Measurements from ENCODE around the gene POLR2F.
A peak's percentile ranks its signal among the peaks of the same experiment; 100 is the strongest.

Gene POLR2F

GRCh38 chr22:37953437-37954179 lies at the start of gene POLR2F, which contains the start of gene C22orf23:
Gene POLR2F, plus strand, starts transcription at chr22:37953699. Its CDS starts 89 bp downstream, at chr22:37953788.
Gene C22orf23, minus strand, starts transcription at chr22:37953601. Its CDS starts 452 bp downstream, at chr22:37953149.
- peak; percentile 97 for DNase-seq

- peak in 1 of 2 donors; percentile 35 for DNase-seq
Observed at GRCh38 chr22:37904572-37905533, 48.6 kb upstream of the POLR2F start.

GRCh38 chr22:37905534-37906363 lies 47.8 kb upstream of the POLR2F start, which contains the start of gene MICALL1:
Gene MICALL1, plus strand, starts transcription at chr22:37906297. Its CDS starts 126 bp downstream, at chr22:37906423.
- DNase-seq: peak; percentile 56 to 63

GRCh38 chr22:37906364-37907008 lies 47.0 kb upstream of the POLR2F start:
- peak in 1 of 2 donors; percentile 35 for DNase-seq

GRCh38 chr22:37907036-37907954 lies 46.2 kb upstream of the POLR2F start:
- DNase-seq: no peak

- no peak for DNase-seq
Observed at GRCh38 chr22:37909766-37910165, 43.7 kb upstream of the POLR2F start.

- no peak for DNase-seq
Observed at GRCh38 chr22:37910890-37911672, 42.4 kb upstream of the POLR2F start.

GRCh38 chr22:37911697-37912096 lies 41.8 kb upstream of the POLR2F start:
- DNase-seq: no peak

- no peak for DNase-seq
Observed at GRCh38 chr22:37912171-37912570, 41.3 kb upstream of the POLR2F start.

- no peak for DNase-seq
Observed at GRCh38 chr22:37913233-37913721, 40.2 kb upstream of the POLR2F start.

GRCh38 chr22:37916311-37916710 lies 37.2 kb upstream of the POLR2F start:
- DNase-seq: no peak

GRCh38 chr22:37917874-37918548 lies 35.5 kb upstream of the POLR2F start:
- no peak for DNase-seq

GRCh38 chr22:37918580-37919270 lies 34.8 kb upstream of the POLR2F start:
- DNase-seq: no peak

GRCh38 chr22:37920126-37920525 lies 33.4 kb upstream of the POLR2F start:
- DNase-seq: no peak

GRCh38 chr22:37922191-37922590 lies 31.3 kb upstream of the POLR2F start:
- no peak for DNase-seq

- no peak for DNase-seq
Observed at GRCh38 chr22:37923927-37924326, 29.6 kb upstream of the POLR2F start.

GRCh38 chr22:37924386-37925065 lies 29.0 kb upstream of the POLR2F start:
- DNase-seq: no peak

GRCh38 chr22:37925330-37925729 lies 28.2 kb upstream of the POLR2F start:
- DNase-seq: no peak
